Stomach (tissue), 9 donors: ENCODE data around the gene MSI1. TPM values are rescaled to one million over a fixed set of nuclear protein-coding genes. Genes with fewer than 3 reads are reported as not detected.

ENCODE experiments used
- DNase-seq, 2 donors: peaks; one replicate each; pipeline versions ENCODE4 v3.0.0 to v3.0.0-alpha.2; 2013 to 2019
- H3K27ac ChIP-seq, 5 donors: fragments of 200-600 bp in 4 of 5; sonication (generic) in 4 of 5; one replicate each; pipeline ENCODE4 v1.5.1; 2013 to 2019; ENCODE audit warnings: mild to moderate bottlenecking in 1 of 5, moderate library complexity in 1 of 5
- H3K27me3 ChIP-seq, 3 donors: fragments of 200-600 bp; sonication (generic); one replicate each; pipeline ENCODE4 v1.5.1; 2017 to 2019; ENCODE audit warnings: mixed run types in 1 of 3
- H3K36me3 ChIP-seq, 4 donors: fragments of 200-600 bp; sonication (generic); 1 replicate in 3 of 4; 2 replicates in 1 of 4; pipeline ENCODE4 v1.5.1; 2016 to 2019
- H3K4me1 ChIP-seq, 4 donors: fragments of 200-600 bp; sonication (generic); one replicate each; pipeline ENCODE4 v1.5.1; 2016 to 2019
- H3K4me3 ChIP-seq, 4 donors: fragments of 200-600 bp; sonication (generic) in 3 of 4; one replicate each; pipeline ENCODE4 v1.5.1; 2016 to 2019; ENCODE audit warnings: mild to moderate bottlenecking in 1 of 4
- H3K9me3 ChIP-seq, 4 donors: fragments of 200-600 bp; sonication (generic); one replicate each; pipeline ENCODE4 v1.5.1; 2016 to 2019
- EP300 ChIP-seq: sonication (generic); formaldehyde crosslinking; IDR thresholded peaks from one replicate; pipeline ENCODE4 v1.6.1; 2017; ENCODE audit warnings: antibody characterized with exemption
- POLR2A ChIP-seq, 4 donors: fragments of 450-650 bp; IDR thresholded peaks; one replicate each; pipeline ENCODE4 v1.6.1; 2016; ENCODE audit warnings: antibody characterized with exemption in 4 of 4, control low read depth in 2 of 4, mild to moderate bottlenecking in 1 of 4, moderate library complexity in 1 of 4
- POLR2AphosphoS5 ChIP-seq, 3 donors: sonication (generic); formaldehyde crosslinking; IDR thresholded peaks; one replicate each; pipeline ENCODE4 v1.6.1; 2016; ENCODE audit warnings: antibody characterized with exemption in 3 of 3
- WGBS, 5 donors: extraction: QIAGEN DNeasy Blood & Tissue Kit in 3 of 5; methylation state at CpG; one replicate each; pipeline versions ENCODE4 v1.1.5 to v1.1.7; 2013 to 2018; 5-methylcytosine and 5-hydroxymethylcytosine counted together
- intact Hi-C: fragments of 100-400 bp; cut with DNase I; formaldehyde crosslinking; loops from one replicate; pipeline ENCODE4 v1.15.1; 2023; ENCODE audit warnings: low total_unique reads
- polyA plus RNA-seq, 3 donors: library from polyadenylated mRNA; stranded (reverse); fragments of 200-250 nt; gene quantifications; one replicate each; pipeline ENCODE4 v1.2.3, GENCODE V29; 2013
- total RNA-seq, 5 donors: library from RNA; depleted of rRNA; stranded (reverse); fragments of >200 nt; gene quantifications; one replicate each; pipeline versions ENCODE4 v1.1.0 to v1.2.3, GENCODE V29; 2014 to 2016
- TF ChIP-seq, protein P1 (sequence below), 7 experiments: fragments of 450-650 bp in 4 of 7; fragments of 200-600 bp in 3 of 7; sonication (generic) in 3 of 7; IDR thresholded peaks; one replicate each; pipeline ENCODE4 v1.5.1; 2016 to 2019; ENCODE audit warnings: antibody characterized with exemption in 7 of 7, control low read depth in 2 of 7, mild to moderate bottlenecking in 1 of 7
- donor health status: healthy with polysubstance abuse.
- donor health status: Bipolar disorder and iron deficiency.
- donor health status: healthy.

Gene MSI1
- total and polyA plus RNA-seq, 8 donors, result 0.58 to 7.1 (median 1.6) TPM; not detected in 2

DNA sequence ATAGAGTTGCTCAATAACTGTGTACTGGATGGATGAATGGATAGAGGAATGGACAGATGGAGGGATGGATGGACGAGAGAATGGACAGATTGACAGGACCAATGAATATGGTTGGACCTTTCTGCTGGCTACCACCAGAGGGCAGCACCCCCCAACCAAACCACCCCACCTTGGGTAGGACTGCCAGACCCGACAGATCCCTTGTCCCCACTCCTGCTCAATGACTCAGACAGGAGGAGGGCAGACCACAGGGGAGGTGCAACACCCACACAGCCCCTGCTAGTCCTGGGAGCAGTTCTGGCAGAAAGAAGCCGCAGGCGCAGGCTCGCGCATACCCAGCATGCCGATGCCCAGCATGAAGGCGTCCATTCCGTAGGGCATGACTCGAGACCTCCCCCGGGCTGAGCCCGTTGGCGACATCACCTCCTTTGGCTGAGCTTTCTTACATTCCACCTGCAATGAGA is 12.4 kb downstream of the MSI1 start:
- intact Hi-C loops, result loop anchor here (5.0 kb wide), 1 partner anchor 71 kb away; no protein-coding TSS in a partner anchor
- 54 to 73% (median 67%) methylated on average over 13 of the region's 13 CpGs for WGBS, 5 donors
- H3K9me3 ChIP-seq, result no peaks in the 10 kb centered on the region
- peaks cover 0 to 6% (median 5%) of the 10 kb centered on the region in 3 donors for H3K27me3 ChIP-seq
- no peak overlapping the region for H3K27ac ChIP-seq
- peaks cover 5 to 12% (median 6%) of the 10 kb centered on the region in 4 donors for H3K4me1 ChIP-seq
- H3K36me3 ChIP-seq, result peaks cover 0 to 9% (median 3%) of the 10 kb centered on the region in 4 donors
- peak in 1 of 3 donors; percentile 50 for TF ChIP-seq POLR2AphosphoS5 (IDR thresholded peaks at IDR 0.05)
- TF ChIP-seq POLR2A (IDR thresholded peaks at IDR 0.05), result no peak
- TF ChIP-seq, protein P1, sequence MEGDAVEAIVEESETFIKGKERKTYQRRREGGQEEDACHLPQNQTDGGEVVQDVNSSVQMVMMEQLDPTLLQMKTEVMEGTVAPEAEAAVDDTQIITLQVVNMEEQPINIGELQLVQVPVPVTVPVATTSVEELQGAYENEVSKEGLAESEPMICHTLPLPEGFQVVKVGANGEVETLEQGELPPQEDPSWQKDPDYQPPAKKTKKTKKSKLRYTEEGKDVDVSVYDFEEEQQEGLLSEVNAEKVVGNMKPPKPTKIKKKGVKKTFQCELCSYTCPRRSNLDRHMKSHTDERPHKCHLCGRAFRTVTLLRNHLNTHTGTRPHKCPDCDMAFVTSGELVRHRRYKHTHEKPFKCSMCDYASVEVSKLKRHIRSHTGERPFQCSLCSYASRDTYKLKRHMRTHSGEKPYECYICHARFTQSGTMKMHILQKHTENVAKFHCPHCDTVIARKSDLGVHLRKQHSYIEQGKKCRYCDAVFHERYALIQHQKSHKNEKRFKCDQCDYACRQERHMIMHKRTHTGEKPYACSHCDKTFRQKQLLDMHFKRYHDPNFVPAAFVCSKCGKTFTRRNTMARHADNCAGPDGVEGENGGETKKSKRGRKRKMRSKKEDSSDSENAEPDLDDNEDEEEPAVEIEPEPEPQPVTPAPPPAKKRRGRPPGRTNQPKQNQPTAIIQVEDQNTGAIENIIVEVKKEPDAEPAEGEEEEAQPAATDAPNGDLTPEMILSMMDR (IDR thresholded peaks at IDR 0.05), result peak in 6 of 7 experiments; percentile 68 to 93 (median 79)
- no peak for TF ChIP-seq EP300
- peak; percentile 78 to 91 for DNase-seq
- no peak overlapping the region for H3K4me3 ChIP-seq

DNA sequence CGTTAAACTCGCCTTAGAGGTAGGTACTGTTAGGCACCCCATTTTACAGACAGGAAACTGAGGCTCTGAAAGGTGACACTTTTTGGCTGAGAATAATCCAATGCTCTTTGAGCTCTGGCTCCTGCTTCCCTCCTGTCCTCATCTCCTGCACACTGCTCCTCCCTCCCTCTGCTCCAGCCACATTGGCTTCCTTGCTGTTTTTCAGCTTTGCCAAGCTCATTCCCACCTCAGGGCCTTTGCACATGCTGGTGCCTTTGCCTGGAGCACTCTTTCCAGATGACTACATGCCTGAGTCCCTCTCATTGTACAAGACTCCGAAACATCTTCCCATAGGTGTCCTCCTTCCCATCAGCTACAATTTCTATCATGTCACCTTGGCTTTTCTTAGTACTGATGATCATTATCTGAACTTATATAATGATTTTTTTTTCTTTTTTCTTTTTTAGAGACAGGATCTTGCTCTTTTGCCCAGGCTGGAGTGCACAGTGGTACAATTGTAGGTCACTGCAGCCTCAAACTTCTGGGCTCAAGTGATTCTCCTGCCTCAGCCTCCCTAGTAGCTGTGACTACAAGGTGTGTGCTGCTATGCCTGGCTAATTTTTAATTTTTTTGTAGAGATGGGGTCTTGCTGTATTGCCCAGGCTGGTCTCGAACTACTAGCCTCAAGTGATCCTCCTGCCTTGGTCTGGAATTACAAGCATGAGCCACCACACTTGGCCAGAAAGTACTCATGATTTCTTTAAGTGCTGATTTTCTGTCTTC is 15.2 kb downstream of the MSI1 start:
- H3K27ac ChIP-seq, result no peak overlapping the region
- H3K27me3 ChIP-seq, result no peaks in the 10 kb centered on the region
- intact Hi-C loops, result no loop called here
- WGBS, 5 donors, result 84 to 99% (median 94%) methylated on average over 4 of the region's 4 CpGs
- no peak overlapping the region for H3K4me3 ChIP-seq
- peaks cover 11 to 30% (median 21%) of the 10 kb centered on the region in 4 donors for H3K4me1 ChIP-seq
- no peak for DNase-seq
- H3K9me3 ChIP-seq, result no peaks in the 10 kb centered on the region
- TF ChIP-seq POLR2A (IDR thresholded peaks at IDR 0.05), result no peak
- peaks cover 0 to 9% (median 4%) of the 10 kb centered on the region in 4 donors for H3K36me3 ChIP-seq

DNA sequence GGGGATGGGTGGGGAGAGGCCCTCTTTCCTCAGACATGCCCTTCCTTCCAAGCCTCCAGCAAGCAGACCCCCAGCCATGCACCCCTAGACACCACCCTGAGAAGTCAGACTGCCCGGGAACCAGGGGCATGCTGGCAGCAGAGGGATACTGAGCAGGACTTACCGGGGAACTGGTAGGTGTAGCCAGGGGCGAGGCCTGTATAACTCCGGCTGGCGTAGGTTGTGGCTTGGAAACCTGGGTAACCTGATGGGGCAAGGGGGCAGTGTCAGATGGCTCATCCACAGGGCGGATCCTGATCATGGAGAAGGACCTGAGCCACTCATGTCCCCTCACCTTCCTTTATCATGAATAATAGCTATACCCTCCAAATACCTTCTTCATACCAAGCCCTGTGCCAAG is 15.8 kb downstream of the MSI1 start:
- H3K27ac ChIP-seq, result no peak overlapping the region
- H3K9me3 ChIP-seq, result no peaks in the 10 kb centered on the region
- H3K4me3 ChIP-seq, result no peak overlapping the region
- WGBS, 5 donors, result 90 to 98% (median 95%) methylated on average over 6 of the region's 6 CpGs
- no peak for DNase-seq
- peaks cover 11 to 30% (median 21%) of the 10 kb centered on the region in 4 donors for H3K4me1 ChIP-seq
- intact Hi-C loops, result no loop called here
- no peaks in the 10 kb centered on the region for H3K27me3 ChIP-seq
- peaks cover 0 to 9% (median 4%) of the 10 kb centered on the region in 4 donors for H3K36me3 ChIP-seq
- TF ChIP-seq, protein P1 (IDR thresholded peaks at IDR 0.05), result no peak
- TF ChIP-seq POLR2A (IDR thresholded peaks at IDR 0.05) (no peak), POLR2AphosphoS5 (IDR thresholded peaks at IDR 0.05) (no peak), EP300 (no peak)

DNA sequence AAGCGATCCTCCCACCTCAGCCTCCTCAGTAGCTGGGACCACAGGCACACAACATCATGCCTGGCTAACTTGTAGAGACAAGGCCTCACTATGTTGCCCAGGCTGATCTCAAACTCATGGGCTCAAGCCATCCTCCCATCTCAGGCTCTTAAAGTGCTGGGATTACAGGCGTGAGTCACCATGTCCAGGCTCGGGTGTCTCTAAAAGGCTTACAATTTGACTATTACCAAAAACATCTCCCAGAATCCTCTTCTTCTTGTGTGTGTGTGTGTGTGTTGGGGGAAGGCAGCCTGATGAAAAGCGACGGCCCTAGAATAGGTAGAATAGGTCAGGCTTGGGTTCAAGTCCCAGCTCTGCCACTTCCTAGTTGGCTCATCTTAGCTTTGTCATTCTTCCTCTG is 16.8 kb downstream of the MSI1 start:
- DNase-seq, result no peak
- intact Hi-C loops, result no loop called here
- no peak overlapping the region for H3K27ac ChIP-seq
- H3K36me3 ChIP-seq, result peaks cover 0 to 15% (median 6%) of the 10 kb centered on the region in 4 donors
- peaks cover 11 to 30% (median 23%) of the 10 kb centered on the region in 4 donors for H3K4me1 ChIP-seq
- H3K9me3 ChIP-seq, result no peaks in the 10 kb centered on the region
- TF ChIP-seq POLR2A (IDR thresholded peaks at IDR 0.05) (no peak), EP300 (no peak), POLR2AphosphoS5 (IDR thresholded peaks at IDR 0.05) (no peak)
- TF ChIP-seq, protein P1 (IDR thresholded peaks at IDR 0.05), result no peak
- 70 to 85% (median 83%) methylated on average over 5 of the region's 5 CpGs for WGBS, 5 donors
- H3K27me3 ChIP-seq, result no peaks in the 10 kb centered on the region
- H3K4me3 ChIP-seq, result no peak overlapping the region
